ENCODE measurements around the gene SORCS2.

DNA sequence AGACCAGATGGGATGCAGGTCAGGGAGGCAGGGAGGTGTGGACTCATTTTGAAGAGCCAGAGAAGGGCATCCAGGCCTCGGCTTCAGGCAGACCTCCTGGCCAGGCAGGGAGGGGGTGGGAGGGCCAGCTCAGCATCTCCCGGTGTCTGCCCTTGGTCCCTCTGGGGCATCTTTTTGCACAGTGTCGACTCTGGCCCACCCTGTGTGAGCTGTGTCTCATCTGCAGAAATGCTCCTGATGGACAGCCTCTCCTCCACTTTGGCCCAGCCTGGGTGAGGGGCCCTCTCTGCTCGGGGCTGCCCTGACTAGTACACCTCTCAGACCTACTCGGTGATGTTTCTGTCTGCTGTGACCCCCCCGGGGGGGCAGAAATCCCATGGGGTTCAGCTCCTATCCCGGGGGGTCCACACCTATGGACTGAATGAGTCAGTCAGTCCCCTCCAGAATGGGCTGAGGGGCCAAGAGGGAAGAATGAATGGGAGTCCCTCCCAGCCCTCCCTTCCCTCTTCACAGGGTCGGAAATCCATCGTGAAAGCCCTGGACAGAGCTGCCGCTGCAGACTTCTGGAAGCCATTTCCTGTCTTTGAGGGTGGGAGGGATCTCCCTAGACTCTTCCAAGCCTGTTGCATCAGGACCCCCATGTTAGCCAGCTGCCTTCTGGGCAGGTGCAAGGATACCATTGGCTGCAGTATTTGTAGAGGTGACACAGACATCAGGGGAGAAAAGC, 439.1 kb downstream of the SORCS2 start:
- TF ChIP-seq, protein P1, sequence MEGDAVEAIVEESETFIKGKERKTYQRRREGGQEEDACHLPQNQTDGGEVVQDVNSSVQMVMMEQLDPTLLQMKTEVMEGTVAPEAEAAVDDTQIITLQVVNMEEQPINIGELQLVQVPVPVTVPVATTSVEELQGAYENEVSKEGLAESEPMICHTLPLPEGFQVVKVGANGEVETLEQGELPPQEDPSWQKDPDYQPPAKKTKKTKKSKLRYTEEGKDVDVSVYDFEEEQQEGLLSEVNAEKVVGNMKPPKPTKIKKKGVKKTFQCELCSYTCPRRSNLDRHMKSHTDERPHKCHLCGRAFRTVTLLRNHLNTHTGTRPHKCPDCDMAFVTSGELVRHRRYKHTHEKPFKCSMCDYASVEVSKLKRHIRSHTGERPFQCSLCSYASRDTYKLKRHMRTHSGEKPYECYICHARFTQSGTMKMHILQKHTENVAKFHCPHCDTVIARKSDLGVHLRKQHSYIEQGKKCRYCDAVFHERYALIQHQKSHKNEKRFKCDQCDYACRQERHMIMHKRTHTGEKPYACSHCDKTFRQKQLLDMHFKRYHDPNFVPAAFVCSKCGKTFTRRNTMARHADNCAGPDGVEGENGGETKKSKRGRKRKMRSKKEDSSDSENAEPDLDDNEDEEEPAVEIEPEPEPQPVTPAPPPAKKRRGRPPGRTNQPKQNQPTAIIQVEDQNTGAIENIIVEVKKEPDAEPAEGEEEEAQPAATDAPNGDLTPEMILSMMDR (IDR thresholded peaks at IDR 0.05): no peak
- TF ChIP-seq POLR2A (IDR thresholded peaks at IDR 0.05): no peak

Data from uterus (tissue), 2 donors.